NCI-H1694 treated with DMSO at 0.1 percent for 48 hours (cell line): ENCODE data around the gene TMEM127.
"Not testable (repeated sequence)": the region's sequence is repeated elsewhere in the genome, so short reads cannot be mapped to it uniquely, and the experiment has no call there.

Experiments used
- DNase-seq: peaks from one replicate; lab custom pipeline; 2025; lab: John Stamatoyannopoulos, UW

Gene TMEM127

GRCh38 chr2:96264086-96264485 lies 1.7 kb downstream of the TMEM127 start:
- DNase-seq, result no peak

DNA sequence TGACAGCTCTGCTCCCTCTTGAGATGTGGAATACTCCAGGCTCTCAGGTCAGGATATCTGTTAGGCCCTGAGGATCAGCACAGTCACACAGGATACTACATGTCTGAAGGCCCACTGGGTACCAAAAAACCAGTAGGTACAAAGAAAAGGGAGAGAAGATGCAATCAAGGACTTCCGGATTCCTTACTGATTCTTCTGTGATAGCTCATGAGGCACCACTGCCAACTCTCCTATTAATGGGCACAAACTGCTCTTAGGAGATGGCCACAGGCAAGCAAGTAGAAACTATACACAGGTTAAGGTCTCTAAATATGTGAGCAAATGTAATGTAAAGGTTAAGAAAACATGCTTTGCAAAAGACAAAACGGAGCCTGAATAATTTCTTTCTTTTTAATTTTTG lies 3.5 kb downstream of the TMEM127 start:
- no peak for DNase-seq

DNA sequence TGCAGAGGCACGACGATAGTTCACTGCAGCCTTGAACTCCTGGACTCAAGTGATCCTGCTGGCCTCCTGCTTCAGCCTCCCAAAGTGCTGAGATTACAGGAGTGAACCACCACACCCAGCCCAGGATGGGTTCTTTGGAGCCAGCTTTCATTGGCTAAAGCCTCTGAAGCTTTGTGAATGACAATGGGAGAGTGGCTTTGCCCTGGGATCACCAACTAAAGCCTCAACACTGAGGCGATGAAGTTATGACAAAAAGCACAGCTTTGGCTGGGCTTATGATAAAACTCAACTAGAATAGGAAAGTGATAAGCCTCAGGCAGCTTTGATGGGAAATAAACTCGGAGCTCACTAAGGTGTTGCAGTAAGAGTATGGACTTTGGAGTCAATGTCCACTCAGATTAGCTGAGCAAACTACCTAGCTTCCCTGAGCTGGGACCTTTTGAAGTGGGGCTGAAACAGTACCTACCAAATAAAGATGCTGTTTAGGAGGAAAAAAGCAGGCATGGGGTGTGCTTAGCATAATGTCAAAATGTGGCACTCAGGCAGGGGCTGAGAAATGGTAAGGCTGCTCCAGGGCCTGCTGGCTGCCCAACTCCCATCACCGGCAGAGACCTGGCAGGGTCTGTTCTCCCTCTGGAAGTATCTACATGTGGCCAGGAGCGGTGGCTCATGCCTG lies 4.3 kb downstream of the TMEM127 start:
- no peak for DNase-seq

- DNase-seq, result peak; percentile 5
These were observed 5.2 kb downstream of the TMEM127 start for GRCh38 chr2:96260387-96261260.

- no peak for DNase-seq
These were observed 6.3 kb downstream of the TMEM127 start for GRCh38 chr2:96259497-96259921.

- DNase-seq, result no peak
These were observed 7.4 kb downstream of the TMEM127 start for GRCh38 chr2:96258166-96259022.

GRCh38 chr2:96257744-96258143 lies 8.1 kb downstream of the TMEM127 start:
- DNase-seq, result not testable (repeated sequence)

DNA sequence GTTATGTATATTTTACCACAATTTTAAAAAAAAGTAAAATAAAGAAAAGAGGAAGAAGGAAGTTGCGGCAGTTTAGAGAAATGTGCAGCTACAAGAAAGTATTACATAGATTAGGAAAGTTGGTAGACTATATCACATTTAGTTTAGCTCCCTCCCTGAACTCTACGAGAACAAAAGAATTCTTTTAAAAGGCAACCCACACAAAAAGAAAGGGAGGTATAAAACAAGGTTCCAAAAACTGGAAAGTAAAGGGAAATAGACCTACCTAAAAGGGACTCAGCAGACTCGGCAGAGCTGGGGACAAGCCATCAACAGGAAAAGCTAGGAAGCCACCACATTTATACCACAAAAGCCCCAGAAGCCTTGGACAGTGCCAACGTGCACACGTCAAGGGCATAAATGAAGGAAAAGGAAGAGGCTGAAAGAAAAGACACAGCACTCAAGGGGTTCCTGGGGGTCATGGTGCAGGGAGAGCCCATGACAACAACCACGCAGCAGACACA lies 9.1 kb downstream of the TMEM127 start:
- DNase-seq, result no peak

DNA sequence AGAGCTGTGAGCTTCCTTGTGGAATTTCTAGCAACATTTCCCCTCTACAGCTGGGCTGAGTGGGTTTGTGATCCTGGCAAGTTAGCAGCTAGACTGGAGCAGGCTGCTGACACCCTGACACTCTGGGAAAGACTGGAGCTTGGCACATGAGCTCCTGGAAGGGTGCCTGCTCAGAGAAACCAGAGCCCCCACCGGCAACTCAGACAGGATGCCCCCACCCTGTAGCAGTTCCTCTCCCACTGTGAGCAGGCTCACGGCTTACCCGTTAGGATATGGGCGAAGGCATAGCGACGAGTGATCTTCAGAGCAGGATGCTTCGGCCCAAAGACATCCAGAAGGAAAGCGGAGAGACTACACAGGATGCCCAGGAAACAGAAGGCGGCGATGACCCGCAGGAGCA lies 11.2 kb downstream of the TMEM127 start:
- no peak for DNase-seq

GRCh38 chr2:96253006-96253405 lies 12.8 kb downstream of the TMEM127 start:
- no peak for DNase-seq

- DNase-seq, result no peak
These were observed 13.3 kb downstream of the TMEM127 start for GRCh38 chr2:96252526-96252925.

GRCh38 chr2:96251721-96252292 lies 14.0 kb downstream of the TMEM127 start:
- DNase-seq, result no peak

DNA sequence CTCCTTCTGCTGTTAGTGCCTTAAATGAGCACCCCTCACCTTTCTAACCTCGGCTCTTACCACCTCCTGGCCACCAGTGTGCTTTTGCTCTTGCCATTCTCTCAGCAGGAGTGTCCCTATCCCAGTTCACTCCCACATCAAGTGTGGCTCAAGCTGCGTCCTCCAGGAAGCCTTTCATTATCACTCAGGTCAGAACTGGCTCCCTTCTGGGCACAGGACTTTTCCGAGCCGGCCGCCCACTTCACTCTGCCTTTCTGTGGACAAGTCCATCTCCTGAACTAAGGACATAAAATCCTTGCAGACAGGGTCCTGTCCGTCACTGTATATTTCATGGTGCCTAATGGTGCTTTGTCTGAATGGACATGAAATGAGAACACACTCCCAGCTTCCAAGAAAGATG lies 15.6 kb downstream of the TMEM127 start:
- no peak for DNase-seq

- DNase-seq, result no peak
These were observed 16.1 kb downstream of the TMEM127 start for GRCh38 chr2:96249654-96250053.

DNA sequence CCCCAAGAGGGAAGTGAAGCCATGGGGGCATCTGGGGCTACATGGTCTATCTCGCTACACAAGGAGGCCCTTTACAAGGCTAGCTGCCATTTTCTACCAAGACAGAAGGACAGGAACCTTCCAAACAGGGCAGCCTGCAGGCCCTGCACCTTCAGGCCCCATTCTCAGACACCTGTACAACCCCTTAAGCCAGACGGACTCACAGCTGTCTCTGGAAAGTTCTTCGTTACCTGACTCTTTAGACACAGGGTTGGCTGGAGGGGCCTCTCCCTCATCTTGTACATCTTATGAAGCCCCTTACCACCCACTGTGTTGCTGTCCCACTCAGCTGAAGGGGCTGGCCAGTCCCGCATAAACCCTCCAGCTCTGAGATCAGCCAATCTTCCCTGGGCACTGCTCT lies 17.2 kb downstream of the TMEM127 start:
- DNase-seq, result no peak

GRCh38 chr2:96247896-96248295 lies 17.9 kb downstream of the TMEM127 start:
- DNase-seq, result no peak

GRCh38 chr2:96247009-96247408 lies 18.8 kb downstream of the TMEM127 start:
- no peak for DNase-seq

- no peak for DNase-seq
These were observed 20.0 kb downstream of the TMEM127 start for GRCh38 chr2:96245609-96246390.

- no peak for DNase-seq
These were observed 22.0 kb downstream of the TMEM127 start for GRCh38 chr2:96243843-96244242.

DNA sequence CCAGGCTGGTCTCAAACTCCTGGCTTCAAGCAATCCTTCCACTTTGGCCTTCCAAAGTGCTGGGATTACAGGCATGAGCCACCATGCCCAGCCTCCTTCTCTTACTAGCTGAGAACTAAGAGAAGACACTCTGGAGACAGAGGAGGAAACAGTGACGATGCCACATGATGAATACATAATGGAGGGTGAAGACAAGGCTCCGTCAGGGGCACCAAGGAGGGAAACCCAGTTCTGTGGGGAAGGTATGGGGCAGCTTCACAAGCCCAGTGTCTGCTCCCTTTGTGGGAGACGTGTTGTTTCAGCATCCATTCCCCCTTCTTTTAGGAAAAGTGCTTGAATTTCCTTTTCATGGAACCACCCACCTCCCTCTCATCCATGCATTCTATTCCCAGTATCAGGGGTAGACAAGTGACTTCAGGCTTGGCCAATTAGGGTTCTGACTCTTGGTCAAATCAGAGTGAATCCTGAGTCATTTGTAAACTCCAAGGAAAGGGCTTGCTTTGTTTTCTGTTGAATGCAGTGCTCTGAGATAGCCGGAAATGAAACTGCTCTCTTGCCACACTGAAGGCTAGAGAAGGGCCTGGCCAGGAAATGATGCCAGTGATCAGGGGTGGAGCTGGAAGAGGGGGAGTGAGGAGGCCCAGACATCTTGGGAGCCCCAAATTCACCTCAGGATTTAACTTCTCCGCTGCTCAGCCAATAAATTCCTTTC lies 23.7 kb downstream of the TMEM127 start:
- DNase-seq, result no peak
